GM18858 (cell line): Measurements from ENCODE around the gene INSL3.
"Not testable (repeated sequence)": the region's sequence is repeated elsewhere in the genome, so short reads cannot be mapped to it uniquely, and the experiment has no call there.

Experiments used
- ATAC-seq: cut with Tn5 transposase; IDR thresholded peaks from one replicate; pipeline ENCODE4 v1.9.1; 2021; ENCODE audit not compliant: unreplicated experiment

The INSL3 gene

GRCh38 chr19:17826508-17827056 is 5.3 kb upstream of the INSL3 start:
- no peak for ATAC-seq

GRCh38 chr19:17824339-17824738 is 3.0 kb upstream of the INSL3 start:
- ATAC-seq: no peak

GRCh38 chr19:17817668-17818363 is 3.5 kb downstream of the INSL3 start:
- ATAC-seq: no peak

GRCh38 chr19:17812099-17812498 is 9.2 kb downstream of the INSL3 start:
- ATAC-seq: no peak

DNA sequence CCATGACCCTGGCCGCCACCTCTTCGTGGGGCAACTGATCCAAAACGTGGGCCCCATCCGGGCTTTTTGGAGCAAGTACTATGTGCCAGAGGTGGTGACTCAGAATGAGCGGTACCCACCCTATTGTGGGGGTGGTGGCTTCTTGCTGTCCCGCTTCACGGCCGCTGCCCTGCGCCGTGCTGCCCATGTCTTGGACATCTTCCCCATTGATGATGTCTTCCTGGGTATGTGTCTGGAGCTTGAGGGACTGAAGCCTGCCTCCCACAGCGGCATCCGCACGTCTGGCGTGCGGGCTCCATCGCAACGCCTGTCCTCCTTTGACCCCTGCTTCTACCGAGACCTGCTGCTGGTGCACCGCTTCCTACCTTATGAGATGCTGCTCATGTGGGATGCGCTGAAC is 9.6 kb downstream of the INSL3 start:
- no peak for ATAC-seq

- ATAC-seq: no peak
Measured at GRCh38 chr19:17811103-17811502, 10.2 kb downstream of the INSL3 start.

DNA sequence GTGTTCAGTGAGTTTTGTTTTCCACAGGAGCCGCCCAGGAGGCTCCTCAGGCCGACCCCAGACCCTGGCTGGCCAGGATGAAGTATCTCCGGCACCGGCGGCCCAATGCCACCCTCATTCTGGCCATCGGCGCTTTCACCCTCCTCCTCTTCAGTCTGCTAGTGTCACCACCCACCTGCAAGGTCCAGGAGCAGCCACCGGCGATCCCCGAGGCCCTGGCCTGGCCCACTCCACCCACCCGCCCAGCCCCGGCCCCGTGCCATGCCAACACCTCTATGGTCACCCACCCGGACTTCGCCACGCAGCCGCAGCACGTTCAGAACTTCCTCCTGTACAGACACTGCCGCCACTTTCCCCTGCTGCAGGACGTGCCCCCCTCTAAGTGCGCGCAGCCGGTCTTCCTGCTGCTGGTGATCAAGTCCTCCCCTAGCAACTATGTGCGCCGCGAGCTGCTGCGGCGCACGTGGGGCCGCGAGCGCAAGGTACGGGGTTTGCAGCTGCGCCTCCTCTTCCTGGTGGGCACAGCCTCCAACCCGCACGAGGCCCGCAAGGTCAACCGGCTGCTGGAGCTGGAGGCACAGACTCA is 13.5 kb downstream of the INSL3 start:
- no peak for ATAC-seq

DNA sequence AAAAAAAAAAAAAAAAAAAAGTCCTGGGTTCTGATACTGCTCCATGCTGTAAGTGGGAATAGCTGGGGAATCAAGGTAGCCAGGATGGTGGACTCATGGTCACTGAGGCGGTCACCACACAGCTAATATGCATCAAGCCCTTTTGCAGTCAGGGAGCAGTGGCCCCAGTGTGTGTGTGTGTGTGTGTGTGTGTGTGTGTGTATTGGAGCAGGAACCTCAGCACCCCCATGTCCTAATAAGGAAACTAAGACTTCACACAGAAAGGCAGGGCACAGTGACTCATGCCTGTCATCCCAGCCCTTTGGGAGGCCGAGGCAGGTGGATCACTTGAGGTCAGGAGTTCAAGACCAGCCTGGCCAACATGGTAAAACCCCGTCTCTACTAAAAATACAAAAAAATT is 14.4 kb downstream of the INSL3 start:
- ATAC-seq: no peak

DNA sequence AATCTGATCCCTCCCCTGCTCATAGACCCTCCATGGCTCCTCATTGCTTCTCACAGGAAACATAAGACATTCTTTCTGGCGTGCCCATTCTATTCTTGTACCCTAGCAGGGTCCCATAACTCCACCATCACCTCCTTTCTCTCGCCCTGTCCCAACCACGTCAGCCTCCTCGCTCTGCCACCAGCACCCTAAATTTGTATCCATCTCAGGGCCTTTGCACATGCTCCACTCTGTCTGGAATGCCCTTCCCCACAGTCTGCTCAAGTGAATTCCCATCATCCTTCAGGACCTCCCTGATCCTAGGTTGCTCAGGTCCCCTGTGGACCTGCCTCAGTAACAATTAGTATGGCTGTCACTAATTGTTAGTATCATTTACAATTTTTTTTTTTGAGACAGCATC is 15.9 kb downstream of the INSL3 start:
- ATAC-seq: no peak

GRCh38 chr19:17803264-17803896 is 17.9 kb downstream of the INSL3 start:
- ATAC-seq: no peak

DNA sequence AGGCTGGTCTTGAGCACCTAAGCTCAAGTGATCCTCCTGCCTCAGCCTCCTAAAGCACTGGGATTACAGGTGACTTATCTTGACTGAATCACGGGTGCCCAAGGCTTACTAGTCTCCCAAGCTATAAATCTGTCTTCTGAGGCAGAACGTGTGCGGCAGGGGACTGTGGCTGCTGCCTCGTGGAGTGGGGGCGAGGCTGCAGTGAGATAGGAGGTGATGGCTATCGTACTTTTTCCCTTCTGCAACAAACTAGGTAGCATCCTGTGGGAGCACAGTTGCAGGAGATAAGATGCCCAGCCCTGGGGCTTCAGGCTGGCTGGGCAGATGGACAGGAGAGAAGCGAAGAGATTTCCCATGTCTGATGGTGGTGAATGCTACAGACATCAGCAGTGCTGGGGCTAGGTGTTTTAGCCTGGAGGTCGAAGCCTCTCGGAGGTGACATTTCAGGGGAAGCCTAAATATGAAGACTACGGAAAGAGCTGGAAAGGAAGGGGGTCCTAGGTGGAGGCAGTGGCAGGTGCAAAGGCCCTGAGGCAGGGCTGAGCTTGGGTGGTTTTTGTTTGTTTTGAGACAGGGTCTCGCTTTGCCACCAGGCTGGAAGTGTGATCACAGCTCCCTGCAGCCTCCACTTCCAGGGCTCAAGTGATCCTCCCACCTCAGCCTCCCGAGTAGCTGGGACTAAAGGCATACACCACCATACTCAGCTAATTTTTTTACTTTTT is 19.0 kb downstream of the INSL3 start:
- ATAC-seq: no peak

GRCh38 chr19:17798599-17798998 is 22.7 kb downstream of the INSL3 start:
- ATAC-seq: not testable (repeated sequence)

- no peak for ATAC-seq
Measured at GRCh38 chr19:17797424-17798201, 23.7 kb downstream of the INSL3 start.

DNA sequence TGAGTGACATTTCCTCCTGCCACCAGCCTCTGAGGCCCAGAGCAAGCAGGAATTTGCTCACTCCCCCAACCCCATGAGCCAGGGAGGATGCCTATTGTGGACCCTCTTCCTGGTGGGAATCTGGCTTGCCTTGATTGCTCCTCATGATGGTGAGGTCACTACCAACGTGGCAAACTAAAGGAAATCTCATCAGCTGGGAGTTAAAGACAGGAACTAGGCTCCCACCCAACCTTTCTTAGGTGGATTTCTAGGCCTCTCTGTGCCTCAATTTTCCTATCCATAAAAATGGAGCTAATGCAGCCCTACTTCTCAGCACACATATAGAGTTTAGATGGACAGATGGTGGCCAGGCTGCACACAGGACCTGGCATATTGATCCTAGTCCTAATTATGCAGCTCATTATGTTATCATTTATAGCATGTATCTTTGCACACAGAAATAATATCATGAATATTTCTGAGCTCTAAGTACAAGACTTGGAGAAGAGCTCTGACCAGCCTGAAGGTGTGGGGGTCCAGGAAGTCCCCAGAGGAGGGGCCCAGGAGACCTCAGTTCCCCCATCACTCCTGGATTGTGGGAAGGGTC is 24.4 kb downstream of the INSL3 start:
- no peak for ATAC-seq

DNA sequence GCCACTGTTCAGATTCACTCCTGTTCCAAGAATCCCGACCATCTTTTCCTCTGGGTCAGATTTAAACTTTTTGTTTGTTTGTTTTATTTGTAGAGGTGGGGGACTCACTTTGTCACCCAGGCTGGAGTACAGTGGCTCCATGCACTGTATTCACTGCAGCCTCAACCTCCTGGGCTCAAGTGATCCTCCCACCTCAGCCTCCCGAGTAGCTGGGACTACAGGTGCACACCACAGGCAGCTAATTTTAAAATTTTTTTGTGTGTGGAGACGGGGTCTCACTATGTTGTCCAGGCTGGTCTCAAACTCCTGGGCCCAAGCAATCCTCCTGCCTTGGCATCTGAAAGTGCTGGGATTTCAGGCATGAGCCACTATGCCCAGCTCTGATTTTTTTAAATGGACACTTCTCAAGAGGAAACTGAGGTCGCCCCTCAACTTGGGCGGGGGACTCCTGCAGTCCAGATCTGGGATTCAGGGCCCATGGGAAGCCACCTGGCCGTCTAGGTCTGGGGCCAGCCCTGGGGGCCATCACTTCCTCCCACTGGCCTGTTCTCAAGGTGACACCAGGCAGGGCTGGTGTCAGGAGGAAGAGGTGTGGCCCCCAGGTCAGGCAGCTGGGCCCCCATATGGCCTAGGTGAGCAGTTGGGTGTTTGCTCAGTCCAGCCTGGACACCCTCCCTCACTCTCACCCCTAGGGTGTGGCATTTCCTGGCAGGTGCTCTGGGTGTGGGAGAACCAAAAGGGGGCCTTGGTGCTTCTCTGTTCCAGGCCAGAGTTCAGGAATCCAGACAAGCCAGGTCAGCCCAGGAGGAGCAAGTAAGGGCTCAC is 25.1 kb downstream of the INSL3 start:
- ATAC-seq: no peak

GRCh38 chr19:17795495-17795856 is 25.8 kb downstream of the INSL3 start:
- ATAC-seq: no peak

GRCh38 chr19:17794731-17795494 is 26.4 kb downstream of the INSL3 start, which contains the start of gene B3GNT3:
TSS of gene B3GNT3 (plus strand) at chr19:17795138. CDS start at chr19:17807808, 12,670 bp downstream.
- ATAC-seq: no peak

- no peak for ATAC-seq
Measured at GRCh38 chr19:17794412-17794730, 26.9 kb downstream of the INSL3 start.
